ENCODE data around the gene DNAAF5. TPM values are rescaled to one million over a fixed set of nuclear protein-coding genes. Genes with fewer than 3 reads are reported as not detected.

DNAAF5 gene
- total RNA-seq, 1 donor from 2014 or later, result 15.2 TPM

GRCh38 chr7:778271-778967 is 51.9 kb downstream of the DNAAF5 start:
- Mint-ChIP-seq H3K4me3 (ENCODE audit: unreplicated experiment) (no peak overlapping the region), H3K4me1 (ENCODE audit: low read depth, unreplicated experiment) (no peaks in the 10 kb centered on the region), H3K9me3 (ENCODE audit: unreplicated experiment) (peaks cover 1% of the 10 kb centered on the region), H3K36me3 (ENCODE audit: unreplicated experiment) (no peaks in the 10 kb centered on the region), H3K27me3 (ENCODE audit: unreplicated experiment) (peaks cover 3% of the 10 kb centered on the region), H3K27ac (ENCODE audit: unreplicated experiment) (no peak overlapping the region)
- no peak for DNase-seq
- no peak for TF ChIP-seq CTCF (IDR thresholded peaks at IDR 0.05; ENCODE audit: partially characterized antibody, unreplicated experiment)

GRCh38 chr7:778968-779451 is 52.5 kb downstream of the DNAAF5 start:
- Mint-ChIP-seq H3K4me1 (ENCODE audit: low read depth, unreplicated experiment) (no peaks in the 10 kb centered on the region), H3K4me3 (ENCODE audit: unreplicated experiment) (no peak overlapping the region), H3K27me3 (ENCODE audit: unreplicated experiment) (peaks cover 3% of the 10 kb centered on the region), H3K27ac (ENCODE audit: unreplicated experiment) (no peak overlapping the region), H3K36me3 (ENCODE audit: unreplicated experiment) (no peaks in the 10 kb centered on the region), H3K9me3 (ENCODE audit: unreplicated experiment) (peaks cover 1% of the 10 kb centered on the region)
- no peak for DNase-seq
- TF ChIP-seq CTCF (IDR thresholded peaks at IDR 0.05; ENCODE audit: partially characterized antibody, unreplicated experiment), result no peak

- Mint-ChIP-seq H3K27me3 (ENCODE audit: unreplicated experiment) (peaks cover 3% of the 10 kb centered on the region), H3K9me3 (ENCODE audit: unreplicated experiment) (peaks cover 1% of the 10 kb centered on the region), H3K4me1 (ENCODE audit: low read depth, unreplicated experiment) (no peaks in the 10 kb centered on the region), H3K27ac (ENCODE audit: unreplicated experiment) (no peak overlapping the region), H3K4me3 (ENCODE audit: unreplicated experiment) (no peak overlapping the region), H3K36me3 (ENCODE audit: unreplicated experiment) (no peaks in the 10 kb centered on the region)
- DNase-seq, result no peak
- no peak for TF ChIP-seq CTCF (IDR thresholded peaks at IDR 0.05; ENCODE audit: partially characterized antibody, unreplicated experiment)
Measured at GRCh38 chr7:779480-779879, 53.0 kb downstream of the DNAAF5 start.

- Mint-ChIP-seq H3K4me3 (ENCODE audit: unreplicated experiment) (no peak overlapping the region), H3K36me3 (ENCODE audit: unreplicated experiment) (no peaks in the 10 kb centered on the region), H3K9me3 (ENCODE audit: unreplicated experiment) (peaks cover 3% of the 10 kb centered on the region), H3K4me1 (ENCODE audit: low read depth, unreplicated experiment) (no peaks in the 10 kb centered on the region), H3K27ac (ENCODE audit: unreplicated experiment) (no peak overlapping the region), H3K27me3 (ENCODE audit: unreplicated experiment) (peaks cover 4% of the 10 kb centered on the region)
- DNase-seq, result no peak
- TF ChIP-seq CTCF (IDR thresholded peaks at IDR 0.05; ENCODE audit: partially characterized antibody, unreplicated experiment), result no peak
Measured at GRCh38 chr7:780081-780480, 53.6 kb downstream of the DNAAF5 start.

- H3K9me3 Mint-ChIP-seq (ENCODE audit: unreplicated experiment), result peaks cover 2% of the 10 kb centered on the region
- DNase-seq, result no peak
- no peaks in the 10 kb centered on the region for H3K36me3 Mint-ChIP-seq (ENCODE audit: unreplicated experiment)
- peaks cover 5% of the 10 kb centered on the region for H3K27me3 Mint-ChIP-seq (ENCODE audit: unreplicated experiment)
- H3K27ac Mint-ChIP-seq (ENCODE audit: unreplicated experiment), result no peak overlapping the region
- no peak for TF ChIP-seq CTCF (IDR thresholded peaks at IDR 0.05; ENCODE audit: partially characterized antibody, unreplicated experiment)
- H3K4me1 Mint-ChIP-seq (ENCODE audit: low read depth, unreplicated experiment), result no peaks in the 10 kb centered on the region
- H3K4me3 Mint-ChIP-seq (ENCODE audit: unreplicated experiment), result no peak overlapping the region
Measured at GRCh38 chr7:780516-780915, 54.0 kb downstream of the DNAAF5 start.
